HG03457 (cell line): ENCODE results near the gene CEP43.
A peak's percentile ranks its signal among the peaks of the same experiment; 100 is the strongest.

Source experiments
- ATAC-seq: cut with Tn5 transposase; IDR thresholded peaks from one replicate; pipeline ENCODE4 v1.9.1; 2021; ENCODE audit warnings: moderate number of reproducible peaks; ENCODE audit not compliant: unreplicated experiment

Gene CEP43

GRCh38 chr6:166999145-166999883, at the start of gene CEP43:
TSS of gene CEP43 (plus strand) at chr6:166999397. CDS start at chr6:166999413, 16 bp downstream.
- ATAC-seq = peak; percentile 85

DNA sequence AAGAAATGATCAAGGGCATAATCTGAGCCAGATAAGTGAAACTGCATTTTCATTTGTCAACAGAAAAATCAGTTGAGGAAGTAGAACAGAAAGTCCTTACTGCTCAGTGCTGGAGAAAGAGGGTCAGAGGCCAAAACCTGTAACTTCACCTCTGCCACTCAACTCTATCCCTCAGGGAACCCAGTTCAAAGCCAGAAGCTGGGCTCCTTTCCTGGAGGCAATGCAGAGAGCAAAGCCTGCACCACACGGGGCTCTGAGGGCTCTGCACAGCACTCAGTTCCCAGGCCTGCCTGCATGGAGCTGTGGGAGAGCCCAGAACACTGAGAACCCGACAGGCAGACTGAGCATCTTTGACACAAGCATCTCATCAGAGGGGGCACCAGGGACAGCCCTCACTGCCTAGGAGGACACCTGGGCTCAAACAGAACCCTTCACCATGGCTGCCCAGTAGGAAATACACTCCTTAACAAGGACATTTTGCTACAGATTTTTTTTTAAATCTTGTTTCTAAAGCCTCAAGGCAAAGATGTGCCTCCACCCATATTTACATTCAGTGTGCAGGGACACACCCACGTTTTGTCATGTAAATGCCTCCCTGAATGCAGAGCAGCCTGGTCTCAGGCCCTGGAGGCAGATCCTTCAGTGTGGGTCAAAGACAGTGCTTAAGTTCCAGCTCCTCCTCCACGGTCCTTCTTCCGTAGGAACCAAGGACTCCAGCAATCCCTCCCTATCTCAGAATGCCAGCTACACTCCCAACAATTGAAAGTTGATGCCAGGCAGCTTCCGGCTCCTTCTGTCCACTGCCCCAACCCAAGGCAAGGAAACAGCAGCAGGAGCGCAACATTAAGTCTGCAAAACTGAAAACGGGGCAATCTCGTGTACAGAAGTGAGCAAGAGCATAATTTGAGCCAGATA, 49.4 kb upstream of the CEP43 start:
- ATAC-seq = no peak

DNA sequence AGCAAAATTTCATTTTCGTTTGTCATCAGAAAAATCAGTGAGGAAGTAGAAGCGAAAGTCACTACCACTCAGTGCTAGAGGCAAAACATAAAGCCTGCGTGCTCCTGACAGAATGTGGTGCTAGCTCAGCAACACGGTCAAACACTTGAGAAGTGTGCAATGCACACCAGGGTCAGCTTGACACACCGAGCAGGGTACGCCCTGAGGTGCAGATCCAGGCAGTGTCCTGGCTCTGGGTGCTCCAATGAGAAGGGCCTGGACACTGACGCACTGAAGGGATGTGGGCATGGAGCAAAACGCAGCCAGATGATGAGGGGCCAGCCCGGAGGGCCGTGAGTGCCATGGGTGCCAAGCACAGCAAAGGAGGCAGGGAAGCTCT, 48.8 kb upstream of the CEP43 start:
- ATAC-seq = peak; percentile 39

DNA sequence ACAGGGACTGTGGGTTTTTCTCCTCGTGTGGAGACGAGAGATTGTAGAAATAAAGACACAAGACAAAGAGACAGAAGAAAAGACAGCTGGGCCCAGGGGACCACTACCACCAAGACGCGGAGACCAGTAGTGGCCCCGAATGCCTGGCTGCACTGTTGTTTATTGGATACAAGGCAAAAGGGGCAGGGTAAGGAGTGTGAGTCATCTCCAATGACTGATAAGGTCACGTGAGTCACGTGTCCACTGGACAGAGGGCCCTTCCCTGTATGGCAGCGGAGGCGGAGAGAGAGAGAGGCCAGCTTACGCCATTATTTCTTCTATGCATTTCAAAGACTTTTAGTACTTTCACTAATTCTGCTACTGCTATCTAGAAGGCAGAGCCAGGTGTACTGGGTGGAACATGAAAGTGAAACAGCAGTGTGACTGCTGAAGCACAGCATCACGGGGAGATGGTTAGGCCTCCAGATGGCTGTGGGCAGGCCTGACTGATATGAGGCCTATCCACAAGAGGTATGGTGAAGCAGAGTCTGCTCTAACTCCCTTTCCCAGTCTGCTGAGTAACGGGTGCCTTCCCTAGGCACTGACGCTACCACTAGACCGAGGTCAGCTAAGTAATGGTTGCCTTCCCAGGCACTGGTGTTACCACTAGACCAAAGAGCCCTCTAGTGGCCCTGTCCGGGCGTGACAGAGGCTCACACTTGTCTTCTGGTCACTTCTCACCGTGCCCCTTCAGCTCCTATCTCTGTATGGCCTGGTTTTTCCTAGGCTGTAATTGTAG, 48.1 kb upstream of the CEP43 start:
- peak; percentile 90 for ATAC-seq

GRCh38 chr6:166951670-166952060, 47.5 kb upstream of the CEP43 start:
- no peak for ATAC-seq

DNA sequence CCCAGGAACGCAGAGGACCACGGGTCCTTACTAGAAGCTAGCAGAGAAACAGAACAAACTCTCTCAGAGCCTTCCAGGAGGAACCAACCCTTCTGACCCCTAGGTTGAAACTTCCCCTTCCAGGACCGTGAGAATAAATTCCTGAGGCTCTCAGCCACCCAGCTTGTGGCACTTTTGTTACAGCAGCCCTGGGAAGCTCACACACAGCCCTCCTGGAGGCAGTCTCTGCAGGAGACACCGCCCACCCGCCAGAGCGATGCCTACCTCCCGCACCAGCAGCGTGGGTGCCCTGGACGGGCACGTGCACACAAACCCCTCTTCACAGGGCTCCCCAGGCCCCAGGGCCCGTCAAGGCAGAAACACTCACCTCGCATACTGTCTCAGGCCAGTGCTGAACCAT, 47.1 kb upstream of the CEP43 start:
- ATAC-seq = no peak

DNA sequence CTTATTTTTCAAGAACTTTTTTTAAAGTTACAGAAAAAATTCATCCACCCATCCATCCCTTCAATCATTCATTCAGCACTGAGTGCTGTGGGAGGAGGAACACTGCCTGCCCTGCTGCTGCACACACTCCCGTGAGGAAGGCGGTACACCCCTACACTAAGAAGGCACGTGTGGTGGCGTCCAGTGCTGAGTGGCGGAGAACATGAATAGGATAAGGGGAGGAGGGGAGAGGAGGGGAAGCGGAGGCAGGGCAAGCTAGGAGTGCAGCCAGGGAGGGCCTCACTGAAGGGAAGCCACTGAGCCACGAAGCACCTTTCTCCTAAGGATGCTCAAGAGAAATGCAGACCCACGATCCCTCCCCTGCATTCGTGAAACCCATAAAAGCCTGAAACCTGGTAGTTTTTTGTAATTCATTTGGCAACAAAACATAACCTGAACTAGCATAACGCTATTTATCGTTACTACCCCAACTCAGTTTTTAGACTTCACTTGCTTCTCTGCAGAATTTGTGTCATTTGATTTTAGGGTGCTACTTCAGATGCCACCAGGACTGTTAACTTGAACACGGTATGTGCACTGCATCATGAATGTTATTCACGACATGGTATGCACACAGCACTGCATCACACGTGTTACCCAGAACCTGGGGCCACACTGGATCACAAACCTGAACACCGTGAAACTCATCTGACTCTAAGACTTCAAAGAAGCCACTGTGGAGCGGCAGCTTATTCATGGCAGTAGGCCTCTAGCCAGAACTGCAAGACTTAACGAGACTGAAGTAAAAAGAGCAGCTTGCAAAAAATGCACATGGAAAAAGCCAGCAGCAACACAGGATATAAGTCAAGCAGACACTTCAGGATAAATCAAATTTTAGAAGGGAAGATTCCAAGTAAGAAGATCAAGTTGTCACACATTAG, 46.4 kb upstream of the CEP43 start:
- ATAC-seq = no peak

DNA sequence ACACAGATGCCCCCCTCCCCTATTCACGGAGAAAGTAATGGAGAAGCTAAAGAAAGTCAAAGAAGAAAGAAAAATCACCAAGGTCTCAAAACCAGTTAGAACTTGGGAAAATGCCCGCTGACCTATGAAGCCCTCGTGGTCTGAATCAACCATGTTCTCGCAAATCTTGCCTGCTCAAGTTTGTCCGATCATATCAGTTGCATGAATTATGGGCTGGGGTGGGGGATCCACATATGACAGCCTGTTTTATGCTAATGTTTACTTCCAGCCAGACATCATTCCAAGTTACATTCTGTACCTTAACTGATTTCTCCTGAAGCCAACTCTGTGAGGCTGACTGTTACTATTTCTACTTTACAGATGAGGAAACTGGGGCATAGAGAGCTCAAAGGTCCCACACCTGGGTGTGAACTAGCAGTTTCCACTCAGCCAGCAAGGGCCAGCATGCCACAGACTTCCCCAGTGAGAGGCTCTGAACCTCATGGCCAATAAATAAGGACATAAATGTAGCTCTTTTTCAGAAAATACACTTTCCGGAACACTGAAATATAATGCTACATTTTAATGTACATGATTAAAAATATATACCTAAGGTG, 45.0 kb upstream of the CEP43 start:
- no peak for ATAC-seq

DNA sequence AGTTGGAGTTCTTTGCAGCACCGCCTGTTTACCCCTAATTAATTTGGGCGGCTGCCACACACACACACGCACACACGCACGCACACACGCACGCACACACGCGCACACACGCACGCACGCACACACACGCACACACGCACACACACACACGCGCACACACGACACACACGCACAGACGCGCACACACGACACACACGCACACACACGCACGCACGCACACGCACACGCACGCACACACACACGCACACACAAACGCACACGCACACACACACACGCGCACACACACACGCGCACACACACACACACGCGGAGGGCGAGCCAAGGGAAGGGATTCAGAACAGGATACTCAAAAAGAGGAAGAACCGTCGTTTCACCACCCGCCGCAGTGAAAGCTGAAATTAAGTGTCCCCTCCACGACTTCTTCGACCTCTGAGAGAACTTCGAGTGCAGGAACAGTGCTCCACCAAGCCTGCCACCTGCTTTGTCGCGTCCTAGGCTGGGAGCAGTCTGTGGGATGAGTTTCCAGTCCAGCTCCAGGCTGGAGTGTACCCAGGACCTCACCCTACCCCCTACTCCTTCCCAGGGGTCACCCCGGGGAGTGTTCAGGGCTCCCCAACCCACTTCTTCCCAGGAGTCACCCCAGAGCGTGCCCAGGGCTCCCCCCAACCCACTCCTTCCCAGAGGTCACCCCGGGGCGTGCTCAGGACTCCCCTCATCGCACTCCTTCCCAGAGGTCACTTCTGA, 43.9 kb upstream of the CEP43 start:
- ATAC-seq = no peak

DNA sequence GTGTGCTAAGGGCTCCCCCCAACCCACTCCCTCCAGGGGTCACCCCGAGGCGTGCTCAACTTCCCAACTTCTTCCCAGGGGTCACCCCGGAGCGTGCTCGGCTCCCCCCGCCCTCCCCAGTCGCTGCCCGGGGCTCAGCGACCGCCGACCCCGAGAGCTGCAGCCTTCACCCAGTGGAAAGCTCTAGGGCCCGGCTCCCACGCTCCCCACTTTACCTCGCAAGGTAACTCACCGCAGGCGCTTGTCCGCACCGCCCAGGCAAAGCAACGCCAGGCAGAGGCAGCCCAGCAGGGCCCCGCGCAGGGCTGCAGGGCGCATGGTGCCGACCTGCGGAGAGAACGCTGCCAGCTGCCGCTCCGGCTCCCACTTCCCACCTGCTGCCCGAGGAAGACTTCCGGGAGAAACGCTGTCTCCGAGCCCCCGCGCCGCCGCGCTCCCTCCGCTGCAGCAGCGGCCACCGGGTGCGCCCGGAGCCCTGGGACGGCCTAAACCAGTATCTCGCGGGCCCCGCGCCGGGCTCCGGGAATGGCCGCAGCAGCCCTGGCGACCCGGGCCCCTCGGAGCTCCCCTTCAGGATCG, 43.2 kb upstream of the CEP43 start:
- ATAC-seq = no peak

DNA sequence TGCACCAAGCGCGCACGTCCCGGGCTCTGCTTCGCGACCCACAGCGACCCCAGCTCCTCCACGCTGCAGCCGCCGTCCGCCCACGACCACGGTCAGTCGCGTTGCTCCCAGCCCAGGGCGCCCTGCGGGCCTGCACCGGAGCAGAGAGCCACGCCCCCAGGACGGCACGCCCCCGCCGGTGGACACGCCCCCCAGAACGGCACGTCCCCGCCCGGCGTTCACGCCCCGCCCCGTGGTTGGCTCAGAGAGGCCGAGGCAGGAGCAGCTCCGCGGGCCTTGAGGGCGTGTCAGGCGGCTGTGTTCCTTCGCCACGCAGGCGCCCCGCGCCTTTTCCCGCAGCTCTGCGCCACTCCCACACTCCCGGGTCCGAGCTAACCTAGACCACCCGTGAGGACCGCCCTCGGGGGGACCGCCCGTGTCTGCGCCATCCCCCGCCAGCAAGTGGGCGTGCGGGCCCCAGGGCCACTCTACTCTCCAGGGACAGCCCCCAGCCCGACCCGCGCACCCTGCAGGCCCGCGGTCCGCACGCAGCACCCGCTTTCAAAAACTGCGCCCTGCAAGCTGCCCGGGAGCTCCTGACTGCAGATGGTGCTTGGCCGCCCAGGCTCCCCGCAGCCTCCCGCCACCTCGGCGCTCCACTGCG, 42.6 kb upstream of the CEP43 start, which contains the start of gene RNASET2:
Gene RNASET2 (minus strand): TSS at position 107 of the 643 bp plus-strand sequence. CDS start 368 bp downstream, outside the sequence.
- peak; percentile 44 for ATAC-seq

DNA sequence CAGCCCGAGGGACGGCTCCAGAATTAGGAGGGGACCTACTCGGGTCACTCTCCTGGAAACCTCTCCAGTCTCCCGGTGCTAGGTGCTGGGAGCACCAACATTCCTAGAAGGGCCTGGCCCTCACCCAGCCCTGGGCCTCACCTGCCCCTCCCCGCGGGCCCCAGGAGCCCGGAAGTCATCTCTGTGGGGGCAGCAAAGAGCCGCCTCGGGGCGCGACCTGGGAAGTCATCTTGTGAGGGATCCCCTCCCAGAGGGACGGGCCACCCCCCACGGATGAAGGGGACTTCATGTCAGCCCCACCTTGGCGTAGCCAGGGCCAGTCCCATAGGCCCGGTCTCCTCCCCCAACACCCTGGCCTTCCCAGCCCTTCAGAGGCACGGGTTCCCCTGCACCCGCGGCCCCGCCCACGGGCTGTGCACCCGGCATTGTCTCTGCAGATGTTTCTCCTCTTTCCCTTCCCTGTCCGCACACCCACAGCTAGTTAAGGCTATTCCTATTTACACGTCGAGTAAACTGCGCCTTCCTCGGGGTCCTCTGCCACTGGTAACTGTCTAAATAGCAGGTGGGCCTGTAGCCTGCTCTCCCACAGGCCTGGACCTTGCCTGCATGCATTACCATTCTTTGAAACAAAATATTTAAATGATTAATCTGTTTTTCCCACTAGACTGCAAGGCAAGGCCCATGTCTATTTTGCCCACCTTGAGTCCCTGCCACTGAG, 42.0 kb upstream of the CEP43 start:
- peak; percentile 34 for ATAC-seq

DNA sequence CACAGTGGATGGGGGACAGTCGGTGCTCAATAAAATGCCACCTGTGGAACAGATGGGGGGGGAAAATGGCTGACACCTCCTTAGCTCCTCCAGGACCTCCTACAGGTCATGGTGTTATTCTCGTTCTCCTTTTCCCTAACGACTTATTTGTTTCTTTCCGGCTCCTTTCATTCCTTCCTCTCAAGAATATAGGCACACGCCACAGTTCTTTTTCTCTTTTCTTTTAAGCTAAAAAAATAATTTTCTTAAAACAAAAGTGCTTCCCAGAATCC, 41.5 kb upstream of the CEP43 start:
- no peak for ATAC-seq

DNA sequence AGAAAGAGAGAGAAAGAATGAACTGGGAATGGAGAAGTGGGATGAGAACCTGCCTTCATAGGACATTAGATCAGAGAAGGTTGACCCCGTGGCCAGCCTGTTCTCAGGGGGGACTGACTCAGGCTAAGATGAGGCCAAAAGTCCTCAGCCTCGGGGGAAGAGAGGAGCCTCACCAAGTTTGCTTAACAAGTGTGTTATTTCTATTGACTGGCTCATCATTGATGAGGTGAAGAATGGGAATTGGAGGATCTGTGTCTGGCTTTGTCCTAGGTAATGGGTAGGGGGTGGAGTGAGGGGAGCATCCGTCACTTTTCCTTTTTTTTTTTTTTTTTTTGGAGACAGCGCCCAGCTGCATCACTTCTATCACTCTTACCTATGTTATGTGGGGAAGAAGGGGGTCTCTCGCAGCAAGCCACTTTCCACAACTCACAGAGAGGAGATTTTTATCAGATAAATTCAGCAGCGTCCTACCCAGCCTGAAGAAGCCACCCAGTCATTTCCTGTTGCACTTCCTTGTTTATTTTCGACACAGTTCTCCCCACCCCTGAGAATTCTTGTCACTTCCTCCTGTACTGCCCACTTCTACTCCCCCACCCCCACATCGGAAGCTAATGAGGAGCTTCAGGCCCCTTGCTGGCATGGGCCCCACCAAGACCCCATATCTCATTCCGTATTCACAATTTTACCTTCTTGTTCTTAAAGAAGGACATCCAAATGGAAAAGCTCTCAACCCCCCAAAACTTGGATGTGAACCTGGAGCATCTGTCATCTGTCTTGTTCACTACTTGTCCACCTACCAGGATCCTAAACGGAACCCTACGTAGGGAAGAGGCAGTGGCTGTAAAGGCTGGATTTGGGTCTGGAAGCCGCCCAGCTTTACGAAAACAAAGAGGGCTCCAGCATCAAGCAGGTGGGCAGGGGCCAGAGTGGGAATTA, 40.0 kb upstream of the CEP43 start:
- no peak for ATAC-seq

DNA sequence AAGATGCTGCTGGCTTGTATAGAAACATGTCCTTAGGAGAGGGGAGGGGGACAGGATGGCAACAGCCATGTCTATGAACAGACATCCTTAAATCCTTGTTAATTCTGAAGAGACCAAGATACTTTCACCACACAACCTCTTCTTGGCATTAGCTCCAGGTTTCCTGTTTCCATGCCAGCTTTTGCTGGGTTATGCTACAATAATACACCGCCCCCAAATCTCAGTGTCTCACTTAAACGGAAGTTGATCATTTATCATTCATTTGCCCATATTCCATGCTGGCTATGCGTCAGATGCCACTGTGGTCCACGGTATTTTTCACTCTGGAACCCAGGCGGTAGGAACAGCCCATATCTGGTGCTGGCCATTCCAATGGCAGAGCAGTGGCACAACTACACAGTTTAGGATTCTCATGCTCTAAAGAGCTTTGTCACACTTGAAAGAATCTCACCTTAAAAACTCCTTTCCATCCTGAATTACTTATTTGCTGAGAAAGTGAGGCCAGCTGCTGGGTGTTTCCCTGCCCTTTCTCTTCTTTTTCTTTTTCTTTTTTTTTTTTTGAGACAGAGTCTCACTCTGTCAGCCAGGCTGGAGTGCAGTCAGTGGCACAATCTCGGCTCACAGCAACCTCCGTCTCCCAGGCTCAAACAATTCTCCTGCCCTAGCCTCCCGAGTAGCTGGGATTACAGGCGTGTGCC, 39.1 kb upstream of the CEP43 start:
- ATAC-seq = no peak

DNA sequence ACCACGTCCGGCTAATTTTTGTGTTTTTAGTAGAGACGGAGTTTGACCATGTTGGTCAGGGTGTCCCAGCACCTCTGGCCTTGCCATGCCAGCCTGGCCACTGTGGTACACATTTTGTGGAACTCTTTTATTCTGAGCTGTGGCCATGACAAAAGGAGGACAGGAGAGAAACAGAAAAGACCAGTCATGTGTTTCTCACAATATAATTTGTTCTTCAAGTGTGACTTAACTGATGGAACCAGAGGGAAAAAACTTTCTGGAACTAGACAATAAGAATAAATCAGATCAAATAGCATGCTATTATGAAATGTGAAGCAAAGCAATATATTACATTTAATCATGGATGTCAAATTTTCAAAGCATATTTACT, 38.6 kb upstream of the CEP43 start:
- ATAC-seq = no peak
